SH-SY5Y (cell line): Measurements from ENCODE around the gene MORC3.

Source experiments
- GATA2 ChIP-seq: IDR thresholded peaks from 2 replicates; pipeline ENCODE4 v1.6.1; 2011; ENCODE audit warnings: mild to moderate bottlenecking, low read depth, low read length
- GATA3 ChIP-seq: IDR thresholded peaks from 2 replicates; pipeline ENCODE4 v1.6.1; 2011; ENCODE audit warnings: low read depth, mild to moderate bottlenecking, low read length, moderate library complexity

- no peak for TF ChIP-seq GATA2
- no peak for TF ChIP-seq GATA3
Measured at GRCh38 chr21:36379251-36379650, 59.3 kb downstream of the MORC3 start.
